CD4-positive, alpha-beta T cell treated with Interferon gamma for 1 hour (primary cell): Measurements from ENCODE around the gene ABCG8.

ENCODE experiments used
- DNase-seq: peaks from one replicate; pipeline ENCODE4 v3.0.0-alpha.2; 2020

The ABCG8 gene

DNA sequence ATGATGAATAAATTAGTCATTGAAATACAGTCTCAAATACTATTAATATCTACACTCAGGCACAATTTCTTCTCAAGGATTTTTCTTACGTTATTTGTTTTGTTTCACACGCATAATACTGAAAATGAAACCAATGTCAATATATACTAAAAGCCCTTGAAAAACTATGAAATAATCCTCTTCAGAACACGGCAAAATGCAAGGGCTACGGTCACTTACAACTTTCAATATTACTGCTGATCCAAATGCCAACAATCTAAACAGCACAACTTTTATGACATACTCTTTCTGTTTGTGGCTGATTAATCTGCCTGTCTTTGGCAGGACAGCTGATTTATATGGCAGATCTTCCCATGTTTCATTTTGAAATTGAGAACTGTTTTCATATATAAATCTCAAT, 88.7 kb downstream of the ABCG8 start:
- no peak for DNase-seq

- DNase-seq, result no peak
Measured at GRCh38 chr2:43931293-43931692, 92.5 kb downstream of the ABCG8 start.
